Mesothelial cell of epicardium (in vitro differentiated cells): Measurements from ENCODE around the gene ZNF124. TPM values are rescaled to one million over a fixed set of nuclear protein-coding genes. Genes with fewer than 3 reads are reported as not detected.
"Not testable (repeated sequence)": the region's sequence is repeated elsewhere in the genome, so short reads cannot be mapped to it uniquely, and the experiment has no call there.

Source experiments
- DNase-seq, 2 experiments: peaks; one replicate each; pipeline ENCODE4 v3.0.0; 2021; ENCODE audit warnings: low spot score in 2 of 2; ENCODE audit not compliant: unreplicated experiment in 2 of 2
- H3K27ac Mint-ChIP-seq: 2 replicates; pipeline ENCODE4 v1.8.0; 2021; ENCODE audit warnings: mixed read lengths
- H3K27me3 Mint-ChIP-seq: 2 replicates; pipeline ENCODE4 v1.8.0; 2021; ENCODE audit warnings: low read depth, mixed read lengths
- H3K36me3 Mint-ChIP-seq: 2 replicates; pipeline ENCODE4 v1.8.0; 2021; ENCODE audit warnings: mixed read lengths
- H3K4me1 Mint-ChIP-seq: 2 replicates; pipeline ENCODE4 v1.8.0; 2021; ENCODE audit warnings: mixed read lengths
- H3K4me3 Mint-ChIP-seq: 2 replicates; pipeline ENCODE4 v1.8.0; 2021; ENCODE audit warnings: mild to moderate bottlenecking, moderate library complexity, mixed read lengths
- H3K9me3 Mint-ChIP-seq: 2 replicates; pipeline ENCODE4 v1.8.0; 2021; ENCODE audit warnings: mixed read lengths
- CTCF ChIP-seq: fragments of 200-600 bp; sonication (generic); IDR thresholded peaks from one replicate; pipeline ENCODE4 v1.5.0; 2021; ENCODE audit warnings: antibody characterized with exemption; ENCODE audit not compliant: unreplicated experiment
- total RNA-seq: library from RNA; stranded (reverse); gene quantifications from 3 replicates; pipeline ENCODE4 v1.2.1, GENCODE V29; 2021

The ZNF124 gene
- total RNA-seq, 1 donor from 2014 or later: 114 TPM

- TF ChIP-seq CTCF: no peak
- no peaks in the 10 kb centered on the region for H3K27me3 Mint-ChIP-seq
Measured at GRCh38 chr1:247182994-247183393, 11.2 kb upstream of the ZNF124 start.

GRCh38 chr1:247180581-247180980 lies 8.8 kb upstream of the ZNF124 start:
- DNase-seq: no peak
- no peaks in the 10 kb centered on the region for H3K4me1 Mint-ChIP-seq
- H3K27ac Mint-ChIP-seq: no peak overlapping the region

More at GRCh38 chr1:247182994-247183393, 11.2 kb upstream of the ZNF124 start:
- H3K9me3 Mint-ChIP-seq: peaks cover 32% of the 10 kb centered on the region
- no peak overlapping the region for H3K27ac Mint-ChIP-seq
- H3K4me1 Mint-ChIP-seq: no peaks in the 10 kb centered on the region
- DNase-seq: no peak
- no peak overlapping the region for H3K4me3 Mint-ChIP-seq
- peaks cover 27% of the 10 kb centered on the region for H3K36me3 Mint-ChIP-seq

GRCh38 chr1:247177755-247178154 lies 5.9 kb upstream of the ZNF124 start:
- Mint-ChIP-seq H3K4me3 (no peak overlapping the region), H3K27ac (no peak overlapping the region), H3K4me1 (no peaks in the 10 kb centered on the region), H3K27me3 (no peaks in the 10 kb centered on the region), H3K36me3 (no peaks in the 10 kb centered on the region), H3K9me3 (peaks cover under 1% of the 10 kb centered on the region)
- no peak for DNase-seq
- TF ChIP-seq CTCF: no peak

More at GRCh38 chr1:247180581-247180980, 8.8 kb upstream of the ZNF124 start:
- Mint-ChIP-seq H3K36me3 (peaks cover 12% of the 10 kb centered on the region), H3K9me3 (peaks cover 18% of the 10 kb centered on the region), H3K4me3 (no peak overlapping the region), H3K27me3 (no peaks in the 10 kb centered on the region)
- TF ChIP-seq CTCF: no peak

GRCh38 chr1:247175458-247175857 lies 3.6 kb upstream of the ZNF124 start:
- Mint-ChIP-seq H3K27me3 (no peaks in the 10 kb centered on the region), H3K36me3 (peaks cover 1% of the 10 kb centered on the region), H3K4me3 (no peak overlapping the region), H3K9me3 (no peaks in the 10 kb centered on the region), H3K27ac (no peak overlapping the region), H3K4me1 (peaks cover 1% of the 10 kb centered on the region)
- DNase-seq: no peak
- TF ChIP-seq CTCF: no peak

- H3K27ac Mint-ChIP-seq: no peak overlapping the region
- H3K36me3 Mint-ChIP-seq: peaks cover 7% of the 10 kb centered on the region
- H3K9me3 Mint-ChIP-seq: peaks cover 4% of the 10 kb centered on the region
- DNase-seq: no peak
- H3K4me1 Mint-ChIP-seq: peaks cover 10% of the 10 kb centered on the region
- H3K4me3 Mint-ChIP-seq: no peak overlapping the region
- no peak for TF ChIP-seq CTCF
- no peaks in the 10 kb centered on the region for H3K27me3 Mint-ChIP-seq
Measured at GRCh38 chr1:247173431-247173830, 1.6 kb upstream of the ZNF124 start.

GRCh38 chr1:247172996-247173395 lies 1.2 kb upstream of the ZNF124 start:
- no peak for DNase-seq
- Mint-ChIP-seq H3K4me3 (no peak overlapping the region), H3K4me1 (peaks cover 10% of the 10 kb centered on the region), H3K36me3 (peaks cover 9% of the 10 kb centered on the region), H3K9me3 (peaks cover 4% of the 10 kb centered on the region), H3K27ac (no peak overlapping the region), H3K27me3 (no peaks in the 10 kb centered on the region)
- TF ChIP-seq CTCF: no peak

- Mint-ChIP-seq H3K9me3 (peaks cover 19% of the 10 kb centered on the region), H3K36me3 (peaks cover 24% of the 10 kb centered on the region)
- not testable (repeated sequence) for H3K4me3 Mint-ChIP-seq, H3K27me3 Mint-ChIP-seq, H3K4me1 Mint-ChIP-seq, H3K27ac Mint-ChIP-seq, DNase-seq
Measured at GRCh38 chr1:247171443-247171842, 377 bp downstream of the ZNF124 start.
